ENCODE data around the gene KCNK5. TPM values are rescaled to one million over a fixed set of nuclear protein-coding genes. Genes with fewer than 3 reads are reported as not detected.

Gene KCNK5
- total RNA-seq, 2 donors from 2014 or later: 26.9 to 39.6 TPM

GRCh38 chr6:39181826-39182225 is 47.4 kb downstream of the KCNK5 start:
- Histone ChIP-seq H3K9ac (ENCODE audit: low read depth in 2 of 2, low read length in 2 of 2) (no peak overlapping the region), H3K4me3 (no peak overlapping the region), H3K27me3 (no peaks in the 10 kb centered on the region), H3K9me3 (no peaks in the 10 kb centered on the region), H3K36me3 (no peaks in the 10 kb centered on the region), H3K27ac (no peak overlapping the region), H3K4me1 (peaks cover 8% of the 10 kb centered on the region)
- DNase-seq: no peak
- TF ChIP-seq CTCF (IDR thresholded peaks at IDR 0.05): no peak
- intact Hi-C loops (cut with DNase I): no loop called here

DNA sequence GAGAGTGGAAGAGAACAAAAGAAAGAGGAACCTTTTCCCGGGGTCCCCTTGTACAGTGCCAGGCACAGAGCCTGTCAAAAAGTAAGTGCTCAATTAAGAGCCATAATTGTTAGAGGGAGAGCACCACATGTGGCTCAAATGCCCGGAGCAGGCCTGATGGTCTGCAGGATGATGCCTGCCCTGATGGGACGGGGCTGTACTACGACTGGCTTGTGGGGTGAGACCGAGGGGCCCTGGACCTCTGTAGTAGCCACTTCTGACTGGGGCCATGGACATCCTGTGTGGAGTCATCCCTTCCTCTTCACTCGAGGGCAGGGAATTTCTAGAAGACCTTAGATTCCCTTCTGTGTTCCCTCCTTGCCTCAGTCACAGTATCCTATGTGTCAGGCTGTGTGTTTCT is 47.9 kb downstream of the KCNK5 start:
- Histone ChIP-seq H3K36me3 (no peaks in the 10 kb centered on the region), H3K27me3 (no peaks in the 10 kb centered on the region), H3K27ac (no peak overlapping the region), H3K4me1 (peaks cover 8% of the 10 kb centered on the region), H3K9me3 (no peaks in the 10 kb centered on the region), H3K4me3 (no peak overlapping the region), H3K9ac (ENCODE audit: low read depth in 2 of 2, low read length in 2 of 2) (no peak overlapping the region)
- DNase-seq: no peak
- intact Hi-C loops (cut with DNase I): no loop called here
- TF ChIP-seq CTCF (IDR thresholded peaks at IDR 0.05): no peak

DNA sequence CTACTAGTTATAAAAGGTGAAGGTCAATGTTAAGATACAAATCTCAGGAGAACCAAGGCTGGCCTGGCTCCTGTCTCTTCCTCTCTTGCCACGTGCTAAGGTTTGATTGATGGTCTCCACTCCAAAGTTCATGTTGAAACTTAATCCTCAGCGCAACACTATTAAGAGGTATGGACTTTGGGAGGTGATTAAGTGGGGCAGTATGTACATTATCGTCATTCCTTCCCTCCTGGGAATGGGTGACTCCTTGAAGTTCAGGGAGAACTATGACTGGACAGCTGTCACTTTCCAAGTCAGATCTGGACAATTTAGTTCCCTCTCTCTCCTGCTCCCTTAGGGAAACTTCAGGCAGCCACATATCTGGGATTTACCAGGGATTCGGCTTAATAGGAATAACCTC is 50.5 kb downstream of the KCNK5 start:
- no peak overlapping the region for H3K27ac ChIP-seq
- H3K9me3 ChIP-seq: no peaks in the 10 kb centered on the region
- no peaks in the 10 kb centered on the region for H3K36me3 ChIP-seq
- no peak overlapping the region for H3K4me3 ChIP-seq
- DNase-seq: no peak
- no peaks in the 10 kb centered on the region for H3K27me3 ChIP-seq
- no peak overlapping the region for H3K9ac ChIP-seq (ENCODE audit: low read depth in 2 of 2, low read length in 2 of 2)
- H3K4me1 ChIP-seq: peaks cover 7% of the 10 kb centered on the region
- TF ChIP-seq CTCF (IDR thresholded peaks at IDR 0.05): no peak
- intact Hi-C loops (cut with DNase I): no loop called here

GRCh38 chr6:39178235-39178634 is 51.0 kb downstream of the KCNK5 start:
- Histone ChIP-seq H3K9ac (ENCODE audit: low read depth in 2 of 2, low read length in 2 of 2) (no peak overlapping the region), H3K36me3 (no peaks in the 10 kb centered on the region), H3K9me3 (no peaks in the 10 kb centered on the region), H3K4me3 (no peak overlapping the region), H3K27me3 (no peaks in the 10 kb centered on the region), H3K27ac (no peak overlapping the region), H3K4me1 (peaks cover under 1% of the 10 kb centered on the region)
- intact Hi-C loops (cut with DNase I): no loop called here
- DNase-seq: no peak
- no peak for TF ChIP-seq CTCF (IDR thresholded peaks at IDR 0.05)

DNA sequence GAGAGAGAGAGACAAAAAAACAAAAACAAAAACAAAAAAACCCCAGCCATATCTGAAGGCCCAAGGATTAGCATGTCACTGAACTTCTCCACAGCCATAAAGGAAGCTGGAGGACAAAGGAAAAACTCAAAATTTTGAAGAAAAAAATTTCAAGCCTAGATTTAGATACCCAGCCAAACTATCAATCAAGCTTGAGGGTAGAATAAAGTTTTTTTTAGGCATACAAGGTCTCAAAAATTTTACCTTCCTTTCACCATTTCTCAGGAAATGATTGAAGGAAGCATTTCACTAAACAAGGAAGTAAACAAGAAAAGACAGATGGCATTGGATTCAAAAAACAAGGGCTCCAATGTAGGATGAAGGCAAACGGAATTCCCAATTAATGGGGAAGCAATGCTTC is 52.1 kb downstream of the KCNK5 start:
- H3K4me1 ChIP-seq: no peaks in the 10 kb centered on the region
- H3K27me3 ChIP-seq: no peaks in the 10 kb centered on the region
- no peak overlapping the region for H3K27ac ChIP-seq
- H3K36me3 ChIP-seq: no peaks in the 10 kb centered on the region
- DNase-seq: no peak
- intact Hi-C loops (cut with DNase I): no loop called here
- no peak overlapping the region for H3K9ac ChIP-seq (ENCODE audit: low read depth in 2 of 2, low read length in 2 of 2)
- no peaks in the 10 kb centered on the region for H3K9me3 ChIP-seq
- H3K4me3 ChIP-seq: no peak overlapping the region
- TF ChIP-seq CTCF (IDR thresholded peaks at IDR 0.05): no peak

- TF ChIP-seq CTCF (IDR thresholded peaks at IDR 0.05): no peak
- no peak overlapping the region for H3K9ac ChIP-seq (ENCODE audit: low read depth in 2 of 2, low read length in 2 of 2)
- no peak for DNase-seq
- no peak overlapping the region for H3K4me3 ChIP-seq
- H3K4me1 ChIP-seq: no peaks in the 10 kb centered on the region
- H3K9me3 ChIP-seq: no peaks in the 10 kb centered on the region
- no peaks in the 10 kb centered on the region for H3K27me3 ChIP-seq
- no peak overlapping the region for H3K27ac ChIP-seq
- no peaks in the 10 kb centered on the region for H3K36me3 ChIP-seq
- intact Hi-C loops (cut with DNase I): no loop called here
Measured at GRCh38 chr6:39173270-39173669, 56.0 kb downstream of the KCNK5 start.
